SHP77 treated with DMSO at 0.1 percent for 48 hours (cell line): ENCODE data around the gene SPI1.

Experiments used
- DNase-seq: peaks from one replicate; lab custom pipeline; 2025; lab: John Stamatoyannopoulos, UW

SPI1 gene

GRCh38 chr11:47406896-47407745 lies 28.8 kb upstream of the SPI1 start:
- no peak for DNase-seq

DNA sequence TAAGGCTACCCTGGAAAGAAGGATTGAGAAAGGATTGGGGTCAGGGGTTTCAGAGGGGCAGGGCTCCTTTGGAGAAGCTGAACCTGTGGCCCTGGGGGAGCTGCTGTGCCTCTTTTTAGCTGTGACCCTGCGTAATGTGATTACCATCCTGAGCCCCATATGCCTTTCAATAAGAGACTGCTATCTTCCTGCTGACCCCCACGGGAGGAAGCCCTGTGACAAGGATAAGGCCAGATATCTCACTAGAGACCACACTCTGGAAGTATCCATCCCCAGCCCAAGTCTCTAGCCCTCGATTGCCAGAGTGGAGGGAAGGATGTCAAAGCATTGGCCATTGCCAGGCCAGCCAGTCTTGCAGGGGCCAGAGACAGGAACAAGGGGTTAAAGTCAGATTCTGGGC lies 25.2 kb upstream of the SPI1 start:
- DNase-seq = no peak

DNA sequence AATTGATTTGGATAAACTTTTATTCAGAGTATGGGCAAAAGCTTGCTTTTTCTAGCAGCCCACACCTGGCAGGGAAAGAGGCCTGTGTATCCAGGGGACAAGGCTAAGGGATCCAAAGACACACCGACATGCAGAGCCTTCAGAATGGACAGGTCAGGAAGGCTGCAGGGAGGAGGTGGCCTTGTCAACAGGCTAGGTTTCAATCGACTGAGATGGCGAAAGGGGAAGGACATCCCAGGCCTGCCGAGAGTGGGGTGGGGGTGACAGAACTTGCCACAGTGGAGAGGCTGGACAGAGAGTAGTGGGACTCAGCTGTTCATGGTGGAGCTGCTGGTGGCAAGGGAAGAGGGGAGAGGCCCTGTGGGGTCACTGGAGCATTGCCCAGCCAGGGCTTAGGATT lies 24.8 kb upstream of the SPI1 start:
- DNase-seq = no peak

DNA sequence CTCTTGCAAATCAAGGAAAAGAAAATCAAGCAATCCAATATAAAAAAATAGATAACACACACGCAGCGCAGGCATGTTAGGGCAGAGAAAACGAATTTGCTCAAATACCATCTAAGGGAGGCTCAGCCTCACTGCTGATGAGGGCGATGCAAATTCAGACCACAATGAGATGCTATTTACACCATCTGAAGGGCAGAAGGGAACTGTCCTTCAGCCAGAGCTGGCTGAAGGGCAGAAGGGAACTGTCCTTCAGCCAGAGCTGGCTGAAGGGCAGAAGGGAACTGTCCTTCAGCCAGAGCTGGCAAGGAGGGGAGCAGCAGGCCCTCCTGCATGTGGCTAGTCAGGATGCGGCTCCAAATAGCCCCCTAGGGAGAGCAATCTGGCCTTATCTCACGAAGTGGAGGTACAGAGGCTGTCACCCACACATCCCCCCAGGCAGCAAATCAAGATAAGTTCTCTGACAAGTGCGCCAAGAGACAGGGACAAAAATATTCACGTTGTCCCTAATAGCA lies 22.5 kb upstream of the SPI1 start:
- no peak for DNase-seq

DNA sequence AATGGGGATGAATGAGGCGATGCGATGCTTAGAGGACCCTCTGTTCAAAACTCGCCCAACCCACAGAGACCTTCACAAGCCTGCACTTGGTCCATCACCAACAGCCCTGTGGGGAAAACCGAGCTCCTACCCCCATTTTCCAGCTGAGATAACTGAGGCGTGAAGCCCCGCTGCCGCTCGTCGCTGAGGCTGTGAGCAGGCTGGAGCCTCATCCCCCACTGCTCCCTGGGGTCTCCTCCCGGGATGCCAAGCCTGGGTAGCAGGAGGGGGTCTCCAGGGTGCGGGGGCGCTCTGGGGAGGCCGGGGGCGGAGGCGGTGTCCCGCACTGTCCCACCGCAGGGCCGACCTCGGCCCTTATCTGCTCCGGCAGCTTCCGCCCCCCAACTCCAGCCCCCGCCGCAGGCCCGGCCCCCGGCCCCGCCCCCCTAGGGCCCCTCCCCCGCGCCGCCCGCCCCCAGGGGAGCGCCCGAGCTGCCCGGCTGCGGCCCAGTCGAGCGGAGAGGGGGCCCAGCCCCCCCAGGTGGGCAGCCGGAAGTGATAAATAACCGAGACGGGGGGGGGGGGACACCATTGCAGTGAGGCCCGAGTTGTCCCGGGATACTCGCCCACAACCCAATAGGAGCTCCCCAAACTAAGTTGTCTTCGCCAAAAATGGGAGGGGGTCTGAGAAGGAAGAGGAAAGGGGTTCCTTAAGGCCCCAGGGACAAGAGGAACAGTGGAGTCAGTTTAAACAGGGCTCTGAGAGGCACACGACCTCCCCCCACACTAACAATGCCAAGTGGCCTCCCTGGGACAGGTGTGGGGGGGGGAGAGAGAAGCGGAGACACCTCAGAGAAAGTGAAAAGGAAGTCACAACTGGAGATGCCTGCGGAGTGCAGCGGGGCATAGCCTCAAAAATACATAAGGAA lies 21.8 kb upstream of the SPI1 start:
- DNase-seq = no peak

DNA sequence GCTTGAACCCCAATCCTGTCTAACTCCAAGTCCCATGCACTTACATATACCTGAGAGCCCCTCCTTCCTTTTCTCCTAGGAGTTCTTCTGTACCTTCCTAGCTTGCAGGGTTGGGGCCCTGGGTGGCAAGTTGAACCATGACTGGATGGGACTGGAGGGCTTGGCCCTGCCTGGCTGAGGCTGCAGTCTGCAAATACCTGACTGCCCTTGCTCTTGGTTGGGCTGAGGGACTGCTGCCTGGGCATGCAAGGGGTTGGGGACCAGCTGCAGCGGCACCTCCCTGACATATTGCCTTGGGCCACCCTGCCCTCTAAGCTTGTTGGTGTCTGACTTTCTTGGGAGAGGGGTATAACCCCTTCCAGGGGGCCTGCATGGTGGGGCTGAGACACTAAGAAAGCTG lies 20.2 kb upstream of the SPI1 start:
- no peak for DNase-seq

DNA sequence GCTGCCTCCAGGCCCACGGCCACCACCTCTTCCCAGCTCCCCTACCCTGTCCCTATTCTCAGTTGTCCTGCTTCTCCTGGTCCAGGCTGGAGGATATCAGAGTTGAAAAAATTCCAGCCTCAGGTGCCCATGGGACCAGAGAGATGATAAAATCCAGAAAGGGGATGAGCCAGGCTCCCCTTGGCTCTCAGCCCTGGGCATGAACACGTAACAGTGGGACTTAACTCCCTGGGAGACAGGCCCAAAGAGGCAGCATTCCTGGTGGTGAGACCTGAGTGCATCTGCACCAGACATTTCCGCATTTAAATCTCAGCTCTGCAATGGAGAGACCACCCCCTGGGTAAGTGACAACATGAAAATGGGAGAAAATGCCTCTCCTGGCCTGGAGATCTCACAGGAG lies 19.7 kb upstream of the SPI1 start:
- DNase-seq = no peak

DNA sequence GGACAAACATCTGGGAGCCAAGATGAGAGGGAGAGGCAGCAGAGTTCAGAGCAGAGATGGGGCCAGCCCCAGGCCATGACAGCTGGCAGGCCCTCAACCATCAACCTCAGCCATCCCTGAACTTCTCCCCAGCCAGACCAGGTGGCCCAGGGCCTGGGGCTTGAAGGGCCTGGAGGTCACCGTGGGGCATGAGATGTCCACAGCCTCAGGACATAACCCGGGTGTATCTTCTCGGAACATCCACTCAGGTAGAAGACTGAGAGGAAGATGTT lies 17.6 kb upstream of the SPI1 start:
- DNase-seq = no peak

GRCh38 chr11:47395223-47396048 lies 17.1 kb upstream of the SPI1 start:
- DNase-seq = no peak

DNA sequence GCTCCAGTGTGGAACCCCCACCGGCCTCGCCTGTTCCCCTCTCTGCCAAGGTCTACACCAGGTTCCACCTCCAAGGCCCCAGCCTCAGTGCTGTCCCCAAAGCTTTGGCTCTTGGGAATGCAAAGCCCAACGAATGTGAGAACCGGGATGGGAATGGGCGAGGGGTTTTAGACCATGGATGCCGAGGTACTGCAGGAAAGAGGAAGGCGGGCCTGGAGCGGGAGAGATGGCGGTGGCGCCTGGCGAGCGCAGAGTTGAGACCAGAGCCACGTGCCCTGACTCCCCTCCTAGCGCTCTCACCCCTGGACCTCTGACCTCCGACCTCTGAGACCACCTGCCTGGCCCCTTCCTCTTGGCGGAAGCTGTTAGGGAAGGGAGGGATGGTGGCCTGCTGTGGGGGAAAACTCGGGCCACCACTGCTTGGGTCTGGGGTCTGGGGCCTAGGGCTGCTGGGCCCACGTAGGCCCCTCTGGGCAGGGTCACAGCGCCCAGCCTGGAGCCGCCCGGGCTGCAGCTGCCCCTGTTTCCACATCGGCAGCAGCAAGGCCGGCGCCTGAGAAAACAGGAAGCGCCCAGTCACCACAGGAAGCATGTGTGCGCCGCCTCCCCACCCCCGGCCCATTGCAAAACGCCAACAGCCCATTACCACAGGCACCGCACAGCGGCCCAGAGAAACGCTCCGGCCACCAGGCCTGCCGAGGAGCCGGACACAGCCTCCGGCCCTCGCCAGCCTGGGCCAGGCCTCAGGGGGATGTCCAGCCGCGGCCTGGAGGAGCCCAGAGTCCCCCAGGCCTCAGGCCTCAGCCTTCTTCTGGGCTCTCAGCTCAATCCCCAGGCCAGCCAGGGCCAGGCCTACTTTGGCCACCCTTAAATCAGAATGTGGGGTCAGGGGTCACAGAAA lies 16.2 kb upstream of the SPI1 start:
- DNase-seq = no peak

GRCh38 chr11:47394050-47394321 lies 15.6 kb upstream of the SPI1 start:
- no peak for DNase-seq

- no peak for DNase-seq
Observed at GRCh38 chr11:47393163-47394049, 15.1 kb upstream of the SPI1 start.

DNA sequence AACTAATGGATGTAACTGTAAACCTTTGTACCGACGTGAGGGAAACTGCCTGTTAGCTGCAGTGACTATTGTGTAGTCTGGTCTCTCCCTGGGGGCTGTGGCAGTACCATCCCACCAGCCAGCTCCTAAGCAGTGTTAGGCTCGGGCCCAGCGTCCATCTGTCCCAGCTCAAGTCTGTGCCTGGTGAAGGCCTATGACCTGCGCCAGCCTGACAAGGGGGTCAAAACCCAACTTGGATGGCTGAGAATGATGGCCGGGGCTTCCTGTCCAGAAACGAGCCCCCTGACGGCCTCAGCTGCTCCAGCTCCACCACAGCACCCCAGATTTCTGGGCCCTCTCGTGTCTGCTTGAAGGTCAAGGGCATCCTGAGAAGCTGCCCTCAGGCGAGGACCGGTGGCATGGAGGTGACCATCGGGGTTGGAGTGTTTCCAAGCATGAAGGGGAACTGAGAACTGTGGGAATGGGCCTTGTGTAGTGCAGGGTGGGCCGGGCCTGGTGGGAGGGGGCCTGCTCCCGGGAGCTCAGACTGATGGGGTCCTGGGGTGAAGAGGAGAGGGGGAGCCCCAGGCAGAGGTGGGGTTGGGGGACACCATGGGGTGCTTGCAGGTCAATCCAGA lies 14.3 kb upstream of the SPI1 start:
- DNase-seq = no peak

DNA sequence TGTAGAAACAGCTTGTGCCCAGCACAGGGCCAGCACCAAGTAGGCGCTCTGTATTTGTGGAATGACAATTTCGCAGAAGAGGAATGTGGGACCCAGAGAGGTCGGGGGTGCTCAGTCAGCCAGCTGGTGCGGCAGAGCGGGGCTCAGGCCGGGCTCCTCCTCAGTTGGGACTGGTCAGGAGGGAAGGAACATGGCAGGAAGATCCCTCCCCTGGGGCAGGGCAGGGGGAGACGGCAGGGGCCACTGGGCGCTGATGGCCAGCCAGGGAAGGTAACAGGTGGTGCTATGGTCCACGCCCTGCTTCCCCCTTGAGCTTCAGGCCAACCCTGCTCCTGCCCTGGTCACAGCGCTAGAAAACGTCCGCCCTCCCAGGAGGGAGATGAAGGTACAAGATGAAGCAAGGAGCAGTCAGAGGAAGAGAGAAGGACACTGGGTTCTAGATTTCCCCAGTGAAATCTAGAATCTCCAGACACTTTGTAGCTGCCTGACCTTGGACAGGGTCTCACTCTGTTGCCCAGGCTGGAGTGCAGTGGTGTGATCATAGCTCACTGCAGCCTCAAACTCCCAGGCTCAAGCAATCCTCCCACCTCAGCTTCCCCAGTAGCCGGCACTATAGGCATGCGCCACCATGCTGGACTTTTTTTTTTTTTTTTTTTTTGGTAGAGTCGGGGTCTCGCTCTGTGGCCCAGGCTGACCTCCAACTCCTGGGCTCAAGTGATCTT lies 13.5 kb upstream of the SPI1 start:
- no peak for DNase-seq

GRCh38 chr11:47391077-47391583 lies 12.8 kb upstream of the SPI1 start:
- no peak for DNase-seq

DNA sequence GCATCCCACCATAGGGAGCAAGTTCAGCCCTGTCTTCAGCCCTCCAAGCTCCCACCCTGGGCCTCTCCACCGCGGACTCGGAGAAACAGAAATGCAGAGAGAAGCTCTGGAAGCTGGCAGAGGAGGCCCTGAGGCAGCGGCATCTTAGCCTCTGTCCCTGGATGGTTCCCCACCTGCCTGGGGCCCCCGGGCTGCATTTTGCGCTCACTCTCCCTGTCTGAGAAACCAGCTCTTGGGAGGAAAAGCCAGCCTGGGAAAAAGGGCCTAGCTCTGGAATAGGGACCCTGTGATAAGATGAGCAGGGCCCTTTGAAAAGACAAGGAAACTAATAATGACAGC lies 12.0 kb upstream of the SPI1 start:
- no peak for DNase-seq

GRCh38 chr11:47389577-47390421 lies 11.5 kb upstream of the SPI1 start:
- no peak for DNase-seq
